ENCODE measurements around the gene TMEM45A.
"Not testable (repeated sequence)": the region's sequence is repeated elsewhere in the genome, so short reads cannot be mapped to it uniquely, and the experiment has no call there.

The TMEM45A gene

DNA sequence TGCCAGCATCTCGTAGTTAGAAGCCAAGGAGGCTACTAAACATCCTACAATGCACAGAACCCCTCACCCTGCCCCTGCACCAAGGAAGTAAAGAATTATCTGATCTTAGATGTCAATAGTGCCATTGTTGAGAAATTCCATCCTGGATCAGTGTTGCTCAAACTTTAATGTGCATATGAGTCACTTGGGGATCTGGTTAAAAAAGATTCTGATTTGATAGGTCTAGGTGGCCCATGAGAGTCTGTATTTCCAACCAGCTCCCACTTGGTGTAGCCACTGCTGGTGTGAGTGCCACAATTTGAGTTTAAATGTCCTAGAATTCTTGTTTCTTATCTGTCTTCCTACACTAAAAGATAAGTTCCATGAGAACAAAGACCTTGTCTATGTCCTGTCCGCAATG is 43.7 kb downstream of the TMEM45A start:
- no peak for DNase-seq (ENCODE audit: low read depth)

DNA sequence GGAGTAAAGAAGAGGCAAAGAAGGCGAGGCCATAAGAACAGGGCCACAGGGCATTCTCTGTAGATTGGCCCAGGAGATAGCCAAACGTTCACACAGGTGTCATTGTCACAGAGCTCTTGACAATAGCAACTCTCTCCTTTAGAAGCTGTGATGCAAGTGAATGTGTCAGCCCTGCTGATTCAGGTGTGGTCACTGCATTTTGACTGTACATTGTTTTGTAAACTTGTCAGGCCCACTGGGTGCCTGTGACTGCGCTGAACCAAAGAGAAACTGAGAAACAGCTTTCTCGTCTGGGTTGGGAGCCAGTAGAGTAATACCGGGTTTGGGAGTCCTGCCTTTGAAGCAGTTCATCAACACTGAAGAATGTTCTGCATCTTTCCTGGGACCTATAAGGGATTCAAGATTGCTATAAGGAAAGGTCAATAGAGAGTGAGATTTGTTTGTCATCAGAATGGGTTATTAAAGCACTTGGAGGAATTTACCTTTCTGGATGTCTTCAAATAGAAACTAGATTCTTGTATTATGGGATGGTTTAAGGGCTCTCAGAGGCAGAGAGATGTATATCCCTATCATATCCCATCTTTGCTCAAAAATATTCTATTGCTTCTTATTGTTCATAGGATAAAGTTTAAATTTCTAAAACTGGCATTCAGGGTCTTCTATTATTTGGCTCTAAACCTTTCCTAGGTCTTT is 45.4 kb downstream of the TMEM45A start:
- DNase-seq (ENCODE audit: low read depth) = no peak

DNA sequence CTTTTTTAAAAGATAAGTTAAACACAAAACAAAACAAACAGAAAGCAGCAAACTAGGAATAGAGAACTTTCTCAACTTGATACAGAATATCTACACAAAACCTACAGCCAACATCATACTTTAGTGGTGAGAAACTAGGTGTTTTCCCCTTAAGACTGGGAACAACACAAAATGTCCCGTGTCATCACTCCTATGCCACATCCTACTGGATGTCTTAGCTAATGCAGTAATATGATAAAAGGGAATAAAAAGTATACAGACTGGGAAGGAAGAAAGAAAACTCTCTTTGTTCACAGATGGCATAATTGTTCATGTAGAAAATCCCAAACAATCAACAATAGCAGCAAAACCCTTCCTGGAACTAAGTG is 45.9 kb downstream of the TMEM45A start:
- no peak for DNase-seq (ENCODE audit: low read depth)

DNA sequence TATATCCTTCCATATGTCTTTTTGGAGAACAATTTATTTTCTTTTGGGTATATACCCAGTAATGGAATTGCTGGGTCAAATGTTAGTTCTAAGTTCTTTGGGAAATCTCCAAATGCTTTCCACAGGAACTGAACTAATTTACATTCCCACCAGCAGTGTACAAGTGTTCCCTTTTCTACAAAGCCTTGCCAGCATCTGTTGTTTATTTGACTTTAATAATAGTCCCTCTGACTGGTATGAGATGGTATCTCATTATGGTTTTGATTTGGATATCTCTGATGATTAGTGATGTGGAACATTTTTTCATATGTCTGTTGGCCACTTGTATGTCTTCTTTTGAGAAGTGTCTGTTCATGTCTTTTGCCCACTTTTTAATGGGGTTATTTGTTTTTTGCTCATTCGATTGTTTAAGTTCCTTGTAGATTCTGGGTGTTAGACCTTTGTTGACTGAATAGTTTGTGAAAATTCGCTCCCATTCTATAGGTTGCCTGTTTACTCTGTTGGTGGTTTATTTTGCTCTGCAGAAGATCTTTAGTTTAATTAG is 48.4 kb downstream of the TMEM45A start:
- DNase-seq (ENCODE audit: low read depth) = no peak

DNA sequence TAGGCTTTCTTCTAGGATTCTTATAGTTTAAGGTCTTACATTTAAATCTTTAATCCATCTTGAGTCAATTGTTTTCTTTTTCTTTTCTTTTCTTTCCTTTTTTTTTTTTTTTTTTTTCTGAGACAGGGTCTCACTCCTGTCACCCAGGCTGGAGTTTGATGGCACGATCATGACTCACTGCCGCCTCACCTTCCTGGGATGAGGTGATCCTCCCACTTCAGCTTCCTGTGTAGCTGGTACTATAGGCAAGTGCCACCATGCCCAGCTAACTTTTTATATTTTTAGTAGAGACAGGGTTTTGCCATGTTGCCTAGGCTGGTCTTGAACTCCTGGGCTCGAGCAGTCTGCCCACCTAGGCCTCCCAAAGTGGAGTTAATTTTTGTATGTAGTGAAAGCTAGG is 49.0 kb downstream of the TMEM45A start:
- DNase-seq (ENCODE audit: low read depth) = not testable (repeated sequence)

DNA sequence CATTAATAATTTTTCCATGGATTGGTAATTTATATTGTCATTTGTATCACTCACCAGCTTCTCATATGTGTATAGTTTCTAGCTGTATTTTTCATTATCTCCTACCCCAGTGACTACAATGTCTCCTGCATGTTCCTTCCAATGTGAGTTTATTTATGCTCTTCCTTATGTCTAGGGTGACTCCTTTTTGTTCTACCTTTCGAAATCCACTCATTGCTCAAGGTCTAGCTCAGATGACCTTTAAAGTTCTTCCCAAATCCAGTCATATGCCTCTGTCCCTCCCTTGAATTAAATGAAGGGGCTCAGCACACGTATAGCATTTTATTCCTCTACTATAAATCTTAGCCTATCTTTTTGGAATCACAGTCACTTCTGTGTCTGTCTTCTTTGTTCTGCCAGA is 53.0 kb downstream of the TMEM45A start:
- no peak for DNase-seq (ENCODE audit: low read depth)

DNA sequence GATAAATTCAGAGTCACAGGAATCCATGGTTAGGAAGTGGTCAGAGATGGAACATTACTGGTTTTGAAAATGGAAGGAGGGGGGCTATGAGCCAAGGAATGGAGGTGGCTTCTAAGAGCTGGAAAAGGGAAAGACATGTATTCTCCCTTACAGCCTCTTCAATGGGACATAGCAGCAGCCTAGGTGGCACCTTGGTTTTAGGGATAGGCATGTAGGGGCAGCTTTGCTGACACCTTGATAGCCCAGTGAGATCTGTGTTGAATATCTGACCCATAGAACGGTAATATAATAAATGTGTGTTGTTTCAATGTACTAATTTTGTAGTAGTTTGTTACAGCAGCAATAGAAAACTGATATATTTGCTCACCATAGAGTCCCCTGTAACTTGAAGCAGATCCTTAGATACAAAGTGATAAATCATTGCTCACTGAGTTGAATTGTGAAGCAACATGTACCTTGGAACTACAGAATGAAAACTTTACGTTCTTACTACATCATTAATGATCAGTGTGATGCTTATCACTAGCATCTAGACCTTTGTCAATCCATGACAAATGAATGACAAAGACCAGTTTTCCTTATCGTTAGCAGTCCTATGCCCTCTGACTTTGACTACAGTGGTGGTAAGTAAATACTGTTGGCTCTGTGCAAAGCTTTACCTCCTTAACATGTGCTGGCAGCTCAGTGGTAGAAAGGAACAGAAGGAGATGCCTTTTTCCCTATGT is 53.8 kb downstream of the TMEM45A start:
- DNase-seq (ENCODE audit: low read depth) = no peak

DNA sequence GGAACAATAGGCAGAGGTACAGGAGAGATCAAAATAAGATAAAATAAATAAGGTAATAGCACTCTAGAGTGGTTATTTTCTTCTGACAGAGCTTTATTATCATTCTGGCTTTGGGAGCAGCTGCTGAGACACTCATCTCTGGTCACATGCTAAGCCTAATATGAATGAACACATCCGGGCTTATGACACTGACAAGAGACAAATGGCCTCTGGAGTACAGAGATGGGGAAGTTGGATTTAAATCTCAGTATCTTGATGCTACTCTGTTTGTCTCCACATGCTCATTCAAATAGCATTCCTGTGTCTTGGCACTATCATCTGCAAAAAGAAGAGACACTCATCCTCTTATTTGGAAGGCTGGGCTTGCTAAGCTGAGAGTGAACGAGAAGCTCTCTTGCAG is 55.6 kb downstream of the TMEM45A start:
- no peak for DNase-seq (ENCODE audit: low read depth)

DNA sequence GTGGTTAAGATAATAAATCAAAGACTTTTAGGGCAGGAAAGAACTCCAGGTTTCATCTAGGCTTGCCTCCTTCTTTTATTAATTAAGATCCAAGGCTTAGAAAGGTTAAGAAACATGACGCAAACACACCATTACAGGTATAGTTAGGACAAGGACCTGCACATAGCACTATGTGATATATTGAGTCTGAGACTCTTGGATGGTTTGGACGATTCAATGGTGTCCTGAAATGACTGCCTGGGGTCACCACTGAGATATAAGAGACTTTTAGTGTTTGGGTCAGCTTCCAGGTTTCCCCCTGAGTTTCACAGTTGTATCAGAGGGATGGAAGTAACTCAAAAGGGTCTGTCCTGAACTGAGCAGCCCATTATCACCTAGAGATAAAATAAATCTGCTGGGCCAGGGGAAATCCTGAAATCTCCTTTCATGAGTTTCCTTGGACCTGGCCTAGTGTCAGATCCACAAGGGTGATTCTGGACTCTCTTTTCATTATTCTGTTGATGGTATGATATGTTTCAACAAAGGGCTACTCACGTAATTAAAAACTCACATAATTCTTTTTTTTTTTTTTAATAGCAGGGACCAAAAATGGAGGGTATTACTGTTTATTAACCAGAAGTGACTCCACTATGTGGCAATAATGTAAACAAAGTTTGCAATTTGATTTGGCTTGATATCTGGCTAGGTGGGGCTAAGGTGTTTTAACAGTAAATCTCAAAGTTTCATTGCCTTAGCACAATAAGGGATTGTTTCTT is 61.4 kb downstream of the TMEM45A start:
- no peak for DNase-seq (ENCODE audit: low read depth)

DNA sequence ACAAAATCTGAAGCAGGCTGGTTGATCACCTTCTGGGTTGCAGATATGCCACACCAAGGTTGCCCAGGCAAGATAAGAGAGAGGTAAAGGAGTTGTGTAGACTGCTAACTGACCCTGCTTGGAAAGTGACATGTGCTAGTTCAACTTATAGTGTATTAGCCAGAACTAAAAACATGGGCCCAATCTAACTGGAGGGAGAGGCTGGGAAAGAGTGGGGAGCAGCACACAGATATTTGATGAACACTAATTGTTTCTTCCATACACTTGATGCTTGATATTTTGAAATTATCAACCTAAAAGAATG is 61.9 kb downstream of the TMEM45A start:
- DNase-seq (ENCODE audit: low read depth) = no peak

DNA sequence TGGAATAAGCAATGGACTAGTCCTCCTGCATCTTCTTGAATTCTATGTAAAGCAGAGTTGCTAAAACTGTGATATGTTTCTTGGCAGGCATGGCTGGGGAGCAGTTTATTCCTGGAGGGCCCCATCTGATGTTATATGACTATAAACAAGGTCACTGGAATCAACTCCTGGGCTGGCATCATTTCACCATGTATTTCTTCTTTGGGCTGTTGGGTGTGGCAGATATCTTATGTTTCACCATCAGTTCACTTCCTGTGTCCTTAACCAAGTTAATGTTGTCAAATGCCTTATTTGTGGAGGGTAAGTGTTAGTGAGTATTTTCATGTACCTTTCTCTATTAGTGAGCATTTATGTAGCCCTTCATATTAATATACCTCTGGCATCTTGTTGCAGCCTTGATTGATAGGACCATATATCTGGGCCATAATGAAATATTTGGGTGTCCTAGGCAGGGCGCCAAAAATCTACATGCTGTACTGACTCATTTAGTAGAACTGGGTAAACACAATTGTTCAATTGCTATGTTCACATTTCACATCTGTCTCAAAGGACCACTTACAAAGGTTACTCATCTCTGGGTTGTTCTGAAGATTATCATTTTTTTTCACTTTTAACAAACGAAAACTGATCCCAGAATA is 64.4 kb downstream of the TMEM45A start:
- DNase-seq (ENCODE audit: low read depth) = peak; percentile 67

DNA sequence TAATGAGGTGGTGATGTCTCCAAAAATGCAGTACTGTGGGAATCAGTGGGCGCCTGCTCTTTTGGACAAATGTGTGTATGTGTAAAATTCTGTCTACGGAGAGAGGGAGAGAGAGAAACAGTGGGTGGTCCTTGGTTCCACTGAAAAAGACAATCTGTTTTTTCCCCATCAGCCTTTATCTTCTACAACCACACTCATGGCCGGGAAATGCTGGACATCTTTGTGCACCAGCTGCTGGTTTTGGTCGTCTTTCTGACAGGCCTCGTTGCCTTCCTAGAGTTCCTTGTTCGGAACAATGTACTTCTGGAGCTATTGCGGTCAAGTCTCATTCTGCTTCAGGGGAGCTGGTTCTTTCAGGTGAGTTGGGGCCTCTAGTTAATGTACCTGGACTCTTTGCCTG is 65.8 kb downstream of the TMEM45A start:
- no peak for DNase-seq (ENCODE audit: low read depth)

DNA sequence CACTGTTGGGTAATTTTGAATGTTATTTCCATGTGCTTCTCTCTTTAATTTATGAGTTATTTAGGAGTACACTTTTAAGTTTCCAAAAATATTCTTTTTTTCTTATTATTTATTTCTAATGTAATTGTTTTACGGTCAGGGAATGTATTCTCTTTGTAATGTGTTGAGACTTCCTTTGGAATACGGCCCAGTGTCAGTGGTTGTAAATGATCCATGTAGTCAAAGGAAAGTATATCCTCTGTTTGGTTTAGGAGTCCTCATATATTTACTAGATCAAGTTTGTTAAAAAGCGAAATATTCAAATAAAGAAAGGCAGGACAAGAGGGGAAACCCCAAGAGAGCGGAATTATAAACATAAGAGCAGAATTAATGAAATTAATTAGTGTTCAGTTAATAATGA is 68.0 kb downstream of the TMEM45A start:
- no peak for DNase-seq (ENCODE audit: low read depth)

DNA sequence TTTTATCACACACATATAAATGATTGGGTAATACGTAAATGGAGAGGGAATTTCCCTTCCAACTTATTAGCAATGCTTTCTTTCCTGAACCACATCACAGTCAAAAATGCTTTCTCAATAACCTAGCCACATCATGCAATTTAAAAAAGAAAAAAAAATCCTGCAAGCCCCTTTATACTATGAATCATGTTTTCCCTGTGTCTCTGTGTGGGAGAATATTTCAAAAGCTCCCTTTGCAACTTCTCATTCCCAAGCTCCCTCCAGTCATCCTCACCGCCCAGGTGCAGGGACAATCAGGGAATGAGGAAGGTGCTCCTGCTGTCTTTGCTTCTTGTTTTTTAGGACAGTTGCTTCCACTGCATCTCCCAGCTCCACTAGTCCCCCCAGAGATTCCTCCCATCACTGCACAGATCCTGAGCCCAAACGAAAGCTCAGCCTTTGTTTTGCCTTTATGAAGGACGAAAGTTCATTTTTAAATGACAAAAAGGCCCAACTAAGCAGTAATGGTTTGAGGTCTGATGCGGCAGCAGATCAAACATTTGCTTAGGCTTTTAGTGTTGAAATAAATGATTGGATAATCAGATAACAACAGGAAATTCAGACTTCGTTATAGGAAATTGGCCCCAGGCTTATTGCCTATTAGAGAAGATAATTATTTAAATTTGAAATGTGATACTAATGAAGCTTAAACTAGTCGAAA is 69.2 kb downstream of the TMEM45A start:
- DNase-seq (ENCODE audit: low read depth) = no peak

DNA sequence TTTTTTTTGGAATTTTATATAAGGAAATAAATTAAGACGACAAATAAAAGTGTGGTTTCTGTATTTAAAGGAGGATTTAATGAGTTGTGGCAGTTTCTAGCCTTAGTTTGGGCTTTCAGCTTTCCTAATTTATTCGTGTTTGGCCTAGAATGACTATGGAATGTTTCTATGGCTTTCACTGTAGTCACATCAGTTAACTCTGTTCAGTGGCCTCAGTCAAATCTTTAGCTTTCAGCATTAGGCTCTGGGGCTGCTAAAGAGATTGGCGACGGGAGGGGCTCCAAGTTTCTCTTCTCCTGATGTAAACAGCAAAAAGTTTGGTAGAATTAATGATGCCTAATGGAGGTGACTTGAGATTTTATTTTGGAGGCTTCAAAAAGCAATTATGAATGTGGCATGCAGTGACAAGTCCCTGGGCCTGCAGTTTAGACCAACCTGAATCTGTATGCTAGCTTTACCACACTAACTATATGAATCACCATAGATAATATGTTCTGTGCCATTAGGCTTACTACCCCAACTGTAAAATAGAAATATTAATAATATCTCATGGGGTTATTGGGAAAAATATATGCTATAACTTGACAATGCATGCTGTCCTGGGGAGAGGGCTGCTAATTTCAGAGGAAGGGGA is 69.9 kb downstream of the TMEM45A start:
- DNase-seq (ENCODE audit: low read depth) = no peak

DNA sequence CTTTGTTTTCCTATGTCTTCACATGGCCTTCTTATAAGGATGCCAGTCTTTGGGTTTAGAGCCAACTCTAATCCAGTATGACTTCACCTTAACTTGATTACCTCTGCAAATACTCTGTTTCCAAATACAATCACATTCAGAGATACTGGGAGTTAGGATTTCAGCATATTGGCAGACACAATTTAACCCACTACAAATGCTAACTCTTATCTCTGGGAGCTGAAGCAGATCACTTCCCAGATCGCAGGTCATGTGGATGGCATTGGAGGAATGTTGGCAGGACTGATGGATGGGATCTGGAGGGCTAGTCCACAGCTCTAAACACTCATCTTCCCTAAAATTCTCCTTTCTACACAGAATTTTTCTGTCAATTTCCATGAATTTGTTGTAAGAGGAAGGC is 70.8 kb downstream of the TMEM45A start:
- DNase-seq (ENCODE audit: low read depth) = peak; percentile 14

DNA sequence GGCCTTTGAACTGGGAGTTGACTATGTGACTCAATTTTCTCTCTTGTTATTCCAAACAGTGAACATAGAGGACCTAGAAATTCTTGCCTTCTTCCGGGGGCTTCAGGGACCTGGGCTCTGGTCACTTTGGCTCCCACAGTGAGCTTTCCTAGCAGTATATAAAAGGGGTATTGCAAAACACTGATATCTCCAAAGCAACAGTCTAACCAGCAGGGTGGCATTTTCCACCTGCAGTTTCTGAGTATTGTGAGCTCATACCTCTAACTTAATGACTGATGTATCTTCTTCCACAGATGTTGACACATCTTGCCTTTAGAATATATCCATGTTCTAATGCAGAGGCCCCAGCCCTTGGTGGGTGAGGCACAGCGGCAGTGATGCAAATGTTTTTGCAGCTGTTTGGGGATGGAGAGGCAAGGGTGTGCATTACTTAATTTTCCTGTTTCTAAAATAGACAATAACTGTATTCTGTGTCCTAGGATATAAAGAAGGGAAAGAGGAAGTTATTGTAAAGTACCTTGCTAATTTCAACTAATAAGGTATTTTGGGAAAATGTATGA is 71.3 kb downstream of the TMEM45A start:
- no peak for DNase-seq (ENCODE audit: low read depth)

DNA sequence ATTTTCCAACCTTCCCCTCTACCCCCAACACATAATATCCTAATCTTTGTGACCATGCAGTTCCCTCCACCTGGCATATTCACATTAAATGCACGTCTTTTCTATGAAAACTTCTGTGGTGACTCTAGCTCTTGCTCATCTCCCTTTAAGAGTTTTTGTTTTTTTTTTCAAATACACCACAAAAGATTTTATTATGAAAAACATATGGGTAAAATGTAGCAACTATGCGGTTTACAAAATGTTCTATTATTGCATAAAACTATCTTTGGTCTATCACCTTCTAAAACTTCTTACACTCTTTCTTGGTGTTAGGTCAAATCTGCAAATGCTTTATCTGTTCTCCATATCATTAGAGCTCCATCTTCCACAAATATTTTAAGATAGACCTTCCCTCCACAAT is 78.4 kb downstream of the TMEM45A start:
- no peak for DNase-seq (ENCODE audit: low read depth)

DNA sequence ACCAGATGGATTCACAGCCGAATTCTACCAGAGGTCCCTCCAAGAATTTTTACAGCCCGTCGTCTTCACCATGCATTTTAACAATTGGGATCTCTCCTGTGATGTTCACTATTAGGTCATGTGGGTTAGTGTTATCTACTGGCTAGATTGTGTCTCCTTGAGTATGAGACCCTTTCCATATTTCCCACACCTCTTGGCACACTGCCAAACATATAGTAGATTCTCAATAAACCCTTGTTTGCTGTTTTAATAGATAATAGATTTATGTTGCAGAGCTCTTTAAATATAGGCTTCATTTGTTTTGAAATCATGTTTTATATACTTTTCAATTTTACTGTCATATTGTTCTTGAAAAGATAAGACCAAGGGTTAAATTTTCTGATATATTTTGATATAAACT is 82.1 kb downstream of the TMEM45A start:
- no peak for DNase-seq (ENCODE audit: low read depth)

DNA sequence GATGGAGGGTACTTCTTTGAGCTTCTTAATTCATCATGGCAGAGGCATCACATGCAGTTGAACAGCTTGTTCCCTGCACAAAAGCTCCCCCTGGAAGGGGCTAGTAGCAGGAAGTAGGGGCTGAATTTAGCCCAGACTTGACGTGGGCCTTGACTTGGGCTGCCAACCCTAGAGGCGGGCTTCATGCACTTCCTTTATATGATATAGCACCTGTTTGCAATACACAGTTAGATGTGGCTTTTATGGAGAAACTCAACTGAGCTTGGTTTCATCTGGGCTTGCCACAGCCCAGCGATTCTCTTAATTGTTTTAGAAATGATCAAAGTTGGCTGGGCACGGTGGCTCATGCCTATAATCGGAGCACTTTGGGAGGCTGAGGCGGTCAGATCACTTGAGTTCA is 83.3 kb downstream of the TMEM45A start:
- DNase-seq (ENCODE audit: low read depth) = no peak

DNA sequence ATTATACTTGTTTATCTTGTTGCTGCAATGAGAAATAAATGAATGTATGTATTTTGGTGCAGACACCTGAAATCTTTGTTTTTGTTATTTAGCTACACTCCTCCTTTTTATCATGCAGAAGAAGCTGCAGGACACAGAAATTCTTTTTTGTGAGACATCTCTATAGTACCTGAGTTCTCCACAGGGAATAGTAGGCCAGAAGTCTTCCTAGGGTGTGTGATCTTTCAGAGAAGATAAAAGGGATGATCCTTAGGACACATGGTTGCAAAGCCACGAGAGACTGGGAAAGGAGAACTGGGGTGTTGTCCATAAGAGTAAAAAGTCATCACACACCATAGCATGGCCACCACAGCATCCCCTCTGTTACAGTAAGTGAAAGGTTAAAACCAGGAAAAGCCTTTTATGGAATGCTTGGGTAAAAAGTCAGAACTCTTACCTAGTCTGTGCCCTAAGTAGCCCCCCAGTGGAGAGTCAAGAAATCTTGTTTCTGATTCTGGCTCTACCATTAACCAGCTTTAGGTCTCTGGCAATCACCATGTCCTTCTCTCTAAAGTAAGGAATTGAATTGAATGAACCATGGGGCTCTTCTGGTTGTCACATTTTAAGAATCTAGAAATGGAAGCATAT is 85.1 kb downstream of the TMEM45A start:
- no peak for DNase-seq (ENCODE audit: low read depth)
